ENCODE measurements around the gene LHX3.

LHX3 gene

DNA sequence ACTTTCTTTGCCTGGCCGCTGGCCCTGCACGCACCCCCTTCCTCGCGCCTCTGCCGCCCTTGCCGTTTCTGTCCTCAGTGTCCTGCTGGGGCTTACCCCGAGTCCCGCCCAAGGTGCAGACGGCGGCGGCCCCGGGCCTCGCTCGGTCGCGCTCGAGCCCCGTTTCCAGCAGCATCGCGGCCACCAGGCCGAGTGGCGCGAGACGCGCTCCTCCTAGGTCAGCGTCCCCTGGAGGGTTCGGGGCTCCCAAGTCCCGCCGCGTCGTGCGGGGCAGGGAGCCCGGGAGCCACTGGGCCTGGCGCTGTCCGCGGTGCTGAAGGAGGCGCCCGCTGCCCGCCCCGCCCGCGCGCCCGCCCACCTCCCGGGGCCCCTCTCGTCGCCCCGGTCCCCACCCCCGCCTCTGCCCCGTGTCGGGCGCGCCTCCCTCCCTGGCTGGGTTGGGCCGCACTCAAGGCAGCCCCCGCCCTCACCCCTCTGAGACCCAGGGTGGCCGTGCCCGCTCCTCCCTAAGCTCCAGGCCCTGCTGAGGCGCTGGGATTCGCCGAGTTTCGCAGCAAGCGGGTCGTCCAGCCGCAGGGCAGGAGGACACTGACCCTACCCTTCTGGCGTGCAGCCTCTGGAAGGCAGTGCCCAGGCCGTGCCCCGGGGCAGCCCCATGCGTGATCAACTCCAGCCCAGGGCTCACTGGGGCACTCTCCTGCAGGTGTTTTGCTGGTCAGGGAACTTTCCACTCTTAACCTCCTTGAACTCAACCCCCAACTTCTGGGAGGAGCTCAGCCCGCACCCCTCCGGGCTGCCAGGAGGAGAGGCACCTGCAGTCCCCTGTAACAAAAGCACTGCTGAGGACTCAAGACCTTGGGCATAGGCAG lies at the start of gene LHX3:
TSS of gene LHX3 (minus strand) at position 291 of the 869 bp plus-strand sequence. CDS start at position 175, 116 bp downstream.
- no peak for DNase-seq (ENCODE audit: low spot score)

DNA sequence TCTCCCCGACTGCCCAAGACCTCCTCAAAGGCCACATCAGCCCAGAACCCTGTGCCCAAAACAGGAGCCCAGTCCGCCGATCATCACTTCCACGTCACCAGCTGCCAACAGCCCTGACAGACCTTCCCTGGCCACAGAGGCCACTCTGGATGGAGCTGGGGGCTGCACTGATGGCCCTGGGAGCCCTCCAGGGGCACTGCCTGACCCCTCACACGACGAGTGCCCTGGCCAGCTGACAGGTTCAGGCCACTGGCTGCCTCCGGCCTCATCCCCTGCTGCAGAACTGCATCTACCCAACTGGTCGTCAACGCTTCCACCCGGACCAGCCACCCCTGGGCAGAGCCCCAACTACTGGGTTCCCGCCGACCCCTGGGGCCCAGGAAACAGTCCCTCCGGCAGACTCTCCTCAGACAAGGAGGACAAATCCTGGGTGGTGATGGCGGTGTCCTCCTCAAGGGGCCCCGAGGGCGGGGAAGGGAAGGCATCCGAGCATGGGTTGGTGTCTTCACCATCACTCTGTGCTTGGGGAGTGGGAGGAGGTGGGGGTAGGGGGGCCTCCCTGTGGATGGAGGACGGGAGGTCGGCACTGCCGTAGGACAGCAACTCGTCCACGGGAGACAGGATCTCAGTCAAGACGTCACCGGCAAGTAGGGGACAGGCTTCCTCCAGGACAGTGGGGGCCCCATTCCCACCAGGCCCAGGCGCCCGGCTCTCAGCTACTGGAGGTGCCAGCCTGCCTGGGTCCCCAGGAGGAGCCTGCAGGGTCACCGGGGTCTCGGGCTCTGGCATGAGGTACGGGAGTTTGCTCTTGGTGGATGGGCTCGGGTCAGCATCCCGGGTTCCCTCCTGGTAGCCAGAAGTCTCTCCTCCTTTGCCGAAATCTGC lies 48.6 kb upstream of the LHX3 start:
- no peak for DNase-seq (ENCODE audit: low spot score)

DNA sequence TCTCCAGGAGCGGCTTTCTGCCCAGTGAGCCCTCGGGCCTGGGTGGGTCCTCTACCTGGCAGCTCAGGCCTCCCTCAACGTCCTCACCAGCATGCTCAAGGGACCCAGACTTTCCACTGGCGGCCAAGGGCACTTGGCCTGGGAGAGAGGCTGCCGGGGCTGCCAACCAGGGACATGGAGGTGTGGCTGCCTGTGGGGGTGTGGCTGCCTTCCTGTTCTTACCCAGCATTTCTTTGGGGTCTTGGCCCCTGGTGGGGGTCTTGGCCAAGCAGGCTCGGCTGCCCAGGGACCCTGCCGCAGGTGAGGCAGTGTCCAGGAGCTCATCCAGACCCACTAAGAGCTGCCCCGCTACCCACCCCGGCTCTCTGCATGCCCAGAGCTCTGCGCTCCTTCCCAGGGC lies 47.9 kb upstream of the LHX3 start:
- DNase-seq (ENCODE audit: low spot score), result no peak

DNA sequence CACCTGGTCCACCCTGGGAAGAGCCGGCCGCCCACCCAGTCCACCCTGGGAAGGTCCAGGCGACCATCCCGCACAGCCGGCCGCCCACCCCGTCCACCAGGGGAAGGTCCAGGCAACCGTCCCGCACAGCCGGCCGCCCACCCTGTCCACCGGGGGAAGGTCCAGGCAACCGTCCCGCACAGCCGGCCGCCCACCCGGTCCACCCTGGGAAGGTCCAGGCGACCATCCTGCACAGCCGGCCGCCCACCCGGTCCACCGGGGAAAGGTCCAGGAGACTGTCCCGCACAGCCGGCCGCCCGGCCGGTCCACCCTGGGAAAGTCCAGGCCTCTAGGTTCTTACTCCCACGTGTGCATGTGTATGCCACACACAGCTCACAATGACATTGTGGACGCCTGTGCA lies 47.4 kb upstream of the LHX3 start:
- DNase-seq (ENCODE audit: low spot score), result no peak

DNA sequence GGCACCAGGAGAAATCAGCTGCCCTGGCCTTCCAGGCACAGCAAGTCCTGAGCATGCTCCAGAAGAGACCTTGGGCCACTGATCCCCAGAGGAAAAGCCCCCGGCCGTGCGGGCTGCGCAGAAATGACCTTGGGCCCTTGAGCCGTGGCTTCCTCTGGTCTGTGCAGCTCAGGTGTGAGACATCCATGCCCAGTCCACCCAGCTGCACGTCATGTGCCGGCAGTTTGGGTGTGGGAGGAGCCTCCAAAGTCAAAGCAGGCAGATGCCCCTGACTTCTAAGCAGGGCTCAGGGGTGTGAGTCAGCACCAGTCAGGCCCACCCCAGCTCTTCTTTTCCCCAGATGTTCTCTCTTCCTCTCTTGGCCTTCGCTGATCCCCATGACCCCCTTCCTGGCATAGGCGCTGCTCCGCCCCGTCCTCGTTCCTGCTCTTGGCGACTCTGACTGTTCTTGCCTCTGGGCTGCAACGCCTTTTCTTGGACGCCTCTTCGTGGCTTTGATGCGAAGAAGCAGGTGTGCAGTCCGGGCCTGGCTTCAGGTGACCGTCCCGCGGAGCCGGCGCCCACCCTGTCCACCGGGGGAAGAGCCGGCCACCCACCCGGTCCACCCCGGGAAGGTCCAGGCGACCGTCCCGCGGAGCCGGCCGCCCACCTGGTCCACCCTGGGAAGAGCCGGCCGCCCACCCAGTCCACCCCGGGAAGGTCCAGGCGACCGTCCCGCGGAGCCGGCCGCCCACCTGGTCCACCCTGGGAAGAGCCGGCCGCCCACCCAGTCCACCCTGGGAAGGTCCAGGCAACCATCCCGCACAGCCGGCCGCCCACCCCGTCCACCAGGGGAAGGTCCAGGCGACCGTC lies 46.6 kb upstream of the LHX3 start:
- no peak for DNase-seq (ENCODE audit: low spot score)

DNA sequence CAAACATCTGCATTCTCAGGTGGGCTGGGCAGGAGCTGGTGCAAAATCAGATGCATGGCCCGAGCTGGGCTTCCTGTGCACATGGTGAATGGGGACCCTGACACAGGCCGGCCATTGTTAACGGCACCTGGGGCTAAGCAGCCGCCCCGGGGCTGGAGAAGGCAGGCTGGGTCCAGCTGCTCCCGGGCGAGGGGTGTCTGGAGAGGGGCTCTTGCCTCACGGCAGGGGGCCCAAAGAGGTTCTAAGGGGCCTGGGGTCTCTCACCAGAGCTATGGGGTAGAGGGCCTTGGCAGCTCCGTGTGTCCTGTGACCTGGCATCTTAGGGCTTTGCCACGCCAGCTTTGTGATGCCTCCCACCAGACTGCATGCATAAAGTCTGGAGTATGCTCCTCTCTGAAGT lies 45.7 kb upstream of the LHX3 start:
- no peak for DNase-seq (ENCODE audit: low spot score)

DNA sequence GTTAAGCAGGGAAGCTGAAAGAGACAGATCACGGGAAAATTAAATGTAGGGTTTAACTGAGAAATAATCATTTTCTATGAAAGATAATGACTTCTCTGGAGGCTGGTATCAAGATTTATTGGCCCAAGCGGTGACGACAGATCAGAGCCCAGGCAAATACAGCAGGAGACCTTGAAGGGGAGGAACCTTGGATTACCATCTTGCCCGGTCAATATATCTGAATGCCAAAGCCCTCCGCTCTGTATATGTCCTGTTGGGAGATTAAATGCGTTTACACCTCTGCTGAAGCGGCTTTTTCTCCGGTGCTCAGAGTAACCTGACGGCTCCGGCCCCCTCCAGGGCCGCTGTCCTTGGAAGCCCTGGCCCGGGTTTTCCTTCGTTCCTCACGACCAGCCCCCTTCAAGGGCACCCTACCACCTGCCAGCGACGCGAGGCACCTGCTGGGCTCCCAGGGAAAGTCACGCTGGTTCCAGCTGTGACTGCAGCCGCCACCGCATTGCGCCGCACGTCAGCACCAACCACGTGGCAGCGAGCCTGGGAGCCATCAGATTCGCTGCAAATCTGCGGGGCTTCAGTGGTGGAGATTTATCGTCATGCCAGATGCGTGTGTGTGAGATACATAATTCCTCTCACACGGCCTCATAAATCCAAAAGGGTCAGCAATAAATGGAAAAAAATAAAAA lies 45.1 kb upstream of the LHX3 start:
- no peak for DNase-seq (ENCODE audit: low spot score)

DNA sequence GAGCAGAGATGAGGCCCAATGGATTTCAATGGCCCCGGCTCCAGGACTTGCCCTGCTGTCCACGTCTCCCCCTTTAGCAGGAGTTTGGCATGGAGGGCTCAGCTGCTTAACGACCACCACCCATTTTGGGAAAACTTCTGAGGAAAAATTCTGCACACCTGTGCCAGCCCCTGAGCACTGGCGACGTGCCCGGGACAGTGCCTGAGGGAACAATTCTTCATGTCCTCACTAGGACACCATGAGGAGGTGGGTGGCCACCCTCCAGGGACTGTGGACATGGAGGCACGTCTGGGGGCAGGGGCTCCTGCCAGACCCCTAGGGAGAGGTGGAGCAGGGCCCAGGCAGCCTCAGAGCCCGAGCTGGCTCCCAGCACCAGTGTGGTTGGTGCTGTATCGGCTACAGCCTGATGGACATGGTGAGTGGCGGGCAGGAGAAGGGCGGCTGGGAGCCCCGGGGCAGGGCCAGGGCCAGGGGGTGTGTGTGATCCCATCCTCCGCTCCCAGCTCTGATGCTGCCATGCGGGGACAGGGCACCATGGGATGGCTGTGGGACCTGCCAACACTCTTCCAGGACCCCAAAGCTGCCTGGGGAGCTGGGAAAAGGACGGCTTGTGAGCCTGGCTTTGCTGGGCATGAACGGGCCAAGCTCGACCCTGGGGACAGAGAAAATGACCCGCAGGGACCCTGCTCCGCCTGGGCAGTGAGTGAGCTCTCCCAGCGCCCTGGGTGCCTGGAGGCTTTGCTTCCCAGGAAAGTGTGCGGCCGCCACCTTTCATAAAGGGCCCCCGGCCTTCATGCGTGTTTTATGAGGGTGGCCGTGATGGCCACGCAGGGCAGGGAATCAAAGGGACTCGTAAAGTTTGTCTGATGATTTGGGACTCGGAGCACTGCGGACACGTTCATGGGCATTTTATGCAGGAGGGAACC lies 44.3 kb upstream of the LHX3 start:
- DNase-seq (ENCODE audit: low spot score), result no peak

DNA sequence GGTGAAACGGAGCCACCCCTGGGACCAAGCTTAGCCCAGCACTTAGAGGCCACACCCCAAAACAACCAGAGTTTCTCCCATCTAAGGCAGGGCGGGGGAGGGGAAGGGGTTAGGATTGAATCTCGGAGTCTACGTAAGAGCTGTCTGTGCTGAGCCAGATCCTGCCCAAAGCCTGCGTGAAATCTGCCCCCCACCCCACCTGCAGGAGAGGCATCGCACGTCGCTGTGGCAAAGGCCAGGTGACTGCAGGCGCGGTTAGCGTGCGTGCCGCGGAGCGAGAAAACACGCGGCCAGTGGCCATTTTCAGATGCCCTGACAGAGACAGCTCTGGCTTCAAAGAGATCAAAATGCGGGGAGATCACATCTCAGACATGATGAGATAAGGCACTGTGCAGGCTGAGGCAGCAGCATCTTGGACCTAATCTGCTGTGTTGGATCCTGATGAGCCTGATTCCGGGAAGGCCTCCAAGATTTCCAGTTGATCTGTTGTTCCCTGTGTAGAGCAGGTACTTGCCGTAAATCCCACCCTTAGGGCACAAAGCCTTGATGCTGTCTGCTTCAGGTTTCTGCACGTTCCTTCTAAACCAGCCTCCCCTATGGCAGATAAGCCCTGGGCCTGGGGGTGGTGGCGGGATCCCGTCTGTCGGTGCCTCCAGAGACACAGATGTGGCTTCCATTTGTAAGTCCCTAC lies 43.2 kb upstream of the LHX3 start:
- DNase-seq (ENCODE audit: low spot score), result no peak

DNA sequence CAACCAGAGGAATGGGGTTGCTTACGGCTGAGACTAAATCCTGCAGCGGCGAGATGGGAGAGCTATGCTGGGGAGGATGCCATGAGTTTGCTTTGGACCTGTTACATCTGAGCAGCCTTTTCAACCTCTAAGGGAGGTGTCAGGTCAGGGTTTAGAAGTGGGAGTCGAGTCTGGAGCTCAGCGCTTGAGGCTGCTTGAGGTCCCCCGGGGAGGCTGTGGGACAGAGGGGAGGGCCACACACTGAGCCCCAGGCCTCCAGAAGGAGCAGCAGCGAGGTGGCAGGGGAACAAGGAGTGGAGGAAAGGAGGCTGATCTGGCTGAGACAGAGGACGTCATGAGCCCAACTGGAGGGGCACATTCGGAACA lies 42.6 kb upstream of the LHX3 start:
- no peak for DNase-seq (ENCODE audit: low spot score)

DNA sequence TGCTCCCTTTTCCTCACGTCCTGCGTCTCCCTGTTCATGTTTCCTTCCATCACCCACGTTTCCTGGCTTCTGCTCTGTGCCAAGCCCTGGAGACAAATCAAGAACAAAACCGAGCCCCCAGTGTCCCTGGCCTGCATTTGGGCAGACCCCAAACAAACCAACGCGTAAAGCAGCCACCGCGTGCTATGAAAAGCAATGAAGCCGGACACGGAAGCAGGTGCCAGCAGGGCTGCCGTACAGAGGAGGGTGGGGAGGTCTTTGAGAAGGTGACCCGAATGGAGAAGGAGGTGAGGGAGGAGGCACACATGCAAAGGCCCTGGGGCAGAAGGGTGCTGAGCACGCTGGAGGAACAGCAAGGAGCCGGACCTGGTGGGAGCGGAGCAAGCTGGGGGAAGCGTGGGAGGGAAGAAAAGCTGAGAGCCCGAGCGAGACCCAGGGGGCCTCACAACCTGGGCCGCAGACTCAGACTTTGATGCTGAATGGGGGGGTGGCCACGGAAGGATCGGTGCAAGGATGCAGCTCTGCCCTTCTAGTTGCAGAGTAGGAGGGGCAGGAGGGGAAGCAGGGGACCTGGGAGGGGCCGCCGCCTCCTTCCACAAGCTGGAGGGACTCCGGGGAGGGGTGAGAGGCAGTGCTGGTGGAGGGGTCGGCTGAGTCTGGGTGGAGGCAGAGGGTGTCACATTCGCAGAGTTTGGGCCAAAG lies 42.1 kb upstream of the LHX3 start:
- DNase-seq (ENCODE audit: low spot score), result no peak

DNA sequence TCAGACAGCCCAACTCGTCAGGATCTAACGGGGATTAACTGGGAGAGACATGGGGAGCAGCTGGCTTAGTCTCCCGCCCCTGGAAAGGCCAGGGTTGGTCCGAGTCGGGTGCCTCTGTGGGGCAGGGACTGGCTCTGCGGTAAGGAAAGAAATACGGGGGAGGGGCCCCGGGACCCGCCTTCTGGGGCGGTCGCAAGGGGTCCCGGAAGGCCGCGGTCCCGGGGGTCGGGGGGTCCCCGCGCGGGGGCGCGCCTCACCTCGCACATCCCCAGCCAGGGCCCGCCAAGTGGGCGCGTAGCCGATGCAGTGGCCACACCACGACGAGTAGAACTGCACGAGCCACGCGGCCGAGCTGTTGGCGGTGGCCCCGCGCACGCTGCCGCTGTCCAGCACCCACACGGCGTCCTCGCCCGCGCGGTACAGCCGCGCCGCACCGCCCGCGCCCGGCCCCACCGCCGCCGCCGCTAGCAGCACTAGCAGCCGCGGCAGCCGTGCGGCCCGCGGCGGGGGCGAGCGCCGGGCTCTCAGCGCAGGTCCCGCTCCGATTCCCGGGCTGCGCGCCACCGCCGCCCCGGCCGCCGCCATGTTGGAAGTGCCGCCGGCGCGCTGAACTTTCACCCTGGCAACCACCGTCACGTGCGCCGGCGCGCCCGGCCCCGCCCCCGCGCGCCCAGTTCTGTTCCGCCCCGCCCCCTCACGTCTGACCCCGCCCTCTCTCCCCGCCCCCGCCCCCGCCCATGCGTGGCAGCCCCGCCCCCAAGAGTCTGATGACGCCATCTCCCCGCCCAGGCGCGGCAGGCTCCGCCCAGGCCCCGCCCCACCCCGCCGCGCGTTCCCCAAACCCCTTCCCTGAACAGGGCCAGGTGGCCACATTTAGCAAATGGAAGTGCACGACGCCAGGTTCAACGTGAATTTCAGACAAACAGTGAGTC lies 40.6 kb upstream of the LHX3 start, which contains the start of gene QSOX2:
TSS of gene QSOX2 (minus strand) at position 594 of the 932 bp plus-strand sequence. CDS start at position 585, 9 bp downstream.
- peak; percentile 68 for DNase-seq (ENCODE audit: low spot score)

DNA sequence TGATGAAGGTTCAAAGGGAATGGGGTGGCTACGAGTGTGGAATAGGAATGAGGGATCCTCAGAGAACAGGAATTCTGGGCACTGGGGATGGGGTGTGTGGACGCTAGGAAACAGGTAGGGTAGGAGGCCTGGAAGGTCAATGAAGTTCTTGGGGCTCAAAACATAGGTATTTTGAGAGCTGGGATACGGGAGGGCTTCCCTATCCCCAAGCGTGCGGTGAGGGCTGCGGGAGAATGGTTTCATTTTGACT lies 40.0 kb upstream of the LHX3 start:
- no peak for DNase-seq (ENCODE audit: low spot score)

DNA sequence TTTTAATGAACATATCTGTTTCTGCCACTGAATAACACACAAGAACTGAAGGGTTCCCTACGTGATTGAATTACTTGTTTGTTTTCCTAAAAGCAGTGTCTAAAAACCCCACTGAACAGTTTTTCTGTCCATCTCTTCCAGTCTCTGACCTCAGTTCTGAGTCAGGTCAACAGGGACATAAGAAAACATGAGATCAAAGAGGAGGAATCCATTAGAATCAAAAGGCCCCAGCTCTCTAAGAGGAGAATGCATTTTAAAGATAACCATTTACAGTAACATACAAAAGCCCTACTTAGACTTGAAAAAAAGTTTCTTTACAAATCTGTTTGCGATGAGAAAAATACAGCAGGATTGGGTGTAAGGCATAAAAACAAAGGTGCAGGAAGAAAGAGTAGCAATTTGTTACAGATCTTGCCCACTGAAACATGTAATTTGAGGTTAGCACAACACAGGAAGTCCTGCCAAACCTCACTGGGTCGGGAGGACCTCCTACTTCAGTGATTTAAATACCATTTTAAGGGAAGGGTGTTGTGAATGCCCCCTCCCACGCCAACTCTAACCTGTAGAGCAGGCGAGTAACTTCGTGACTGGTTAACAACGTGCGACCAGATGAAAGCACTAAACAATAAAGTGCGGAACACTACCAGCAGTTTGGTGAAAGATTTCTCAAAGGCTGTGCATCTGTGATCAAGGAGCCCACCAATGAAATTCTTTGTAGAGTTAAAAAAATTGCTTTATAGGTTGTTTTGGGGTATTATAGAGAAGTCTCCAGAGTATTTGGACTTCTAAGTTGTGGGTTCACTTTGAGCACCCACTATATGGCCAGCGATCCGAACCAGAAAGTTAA lies 39.4 kb upstream of the LHX3 start:
- DNase-seq (ENCODE audit: low spot score), result no peak

DNA sequence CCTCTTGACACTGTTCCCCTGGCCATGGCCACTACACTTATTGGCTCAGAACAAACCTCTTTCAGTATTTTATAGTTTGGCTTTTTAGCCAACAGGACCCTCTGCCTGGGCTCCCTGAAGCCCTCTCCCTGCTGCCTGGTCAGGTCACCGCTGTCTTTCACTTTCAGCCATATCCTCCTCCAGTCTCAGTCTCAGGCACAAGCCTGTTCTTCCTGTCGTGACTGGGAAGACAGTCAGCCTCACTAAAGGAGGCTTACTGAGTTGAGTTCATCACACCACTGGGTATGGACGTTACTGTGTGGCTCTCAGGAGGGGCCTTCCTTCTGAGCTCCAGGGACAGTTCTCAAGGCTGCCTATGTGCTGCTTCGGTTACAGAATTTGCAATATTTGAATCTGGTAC lies 38.7 kb upstream of the LHX3 start:
- DNase-seq (ENCODE audit: low spot score), result no peak

DNA sequence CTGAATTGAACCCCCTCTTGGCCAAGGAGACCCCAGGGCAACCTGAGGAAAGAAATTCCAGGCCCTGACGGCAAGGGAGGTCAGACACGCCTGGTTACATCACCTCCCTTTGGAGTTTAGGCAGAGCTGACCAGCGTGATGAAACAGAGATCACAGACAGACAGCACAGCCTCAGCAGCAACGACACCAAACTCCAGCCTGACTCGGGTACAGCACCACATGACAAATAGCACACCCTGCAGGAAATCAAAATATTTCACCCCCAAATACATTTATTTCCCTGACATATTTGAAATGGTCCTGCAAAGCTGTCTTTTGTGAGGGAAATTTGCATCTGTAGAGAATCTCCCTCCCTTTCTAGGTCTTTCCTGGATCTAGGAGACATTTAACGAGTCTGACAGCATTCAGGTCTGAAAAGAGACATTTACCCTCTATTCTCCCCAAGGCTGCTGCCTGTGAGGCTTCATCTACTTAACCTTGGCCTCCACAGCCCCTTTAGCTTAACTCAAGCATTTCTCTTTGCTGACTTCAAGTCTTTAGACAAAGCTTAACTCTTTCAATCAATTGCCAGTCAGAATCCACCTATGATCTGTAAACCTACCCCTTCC lies 38.1 kb upstream of the LHX3 start:
- DNase-seq (ENCODE audit: low spot score), result no peak

DNA sequence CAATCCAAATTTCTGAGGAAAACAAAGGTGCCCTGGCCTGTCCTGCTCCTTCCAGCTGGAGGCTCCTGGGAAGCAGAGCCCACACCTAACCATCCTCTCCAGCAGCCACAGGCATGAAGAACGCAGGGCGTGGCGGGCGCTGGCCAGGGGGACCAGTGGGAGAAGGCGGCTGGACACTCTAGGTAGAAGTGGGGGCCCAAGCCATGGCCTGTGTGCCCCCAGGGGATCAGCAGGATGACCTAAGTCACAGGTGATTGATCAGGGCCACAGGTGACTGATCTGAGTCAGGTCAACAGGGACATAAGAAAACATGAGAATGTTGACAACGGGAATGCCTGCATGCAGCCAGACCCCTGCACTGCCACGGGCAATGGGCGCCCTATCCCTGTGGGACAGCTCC lies 37.3 kb upstream of the LHX3 start:
- DNase-seq (ENCODE audit: low spot score), result no peak

Measured in pons (tissue), 1 donor.